COLO829 (cell line): Measurements from ENCODE around the gene DNMT3A.
A peak's percentile ranks its signal among the peaks of the same experiment; 100 is the strongest.

Source experiments
- DNase-seq: peaks from one replicate; pipeline ENCODE4 v3.0.0; 2012; ENCODE audit warnings: low spot score

Gene DNMT3A

DNA sequence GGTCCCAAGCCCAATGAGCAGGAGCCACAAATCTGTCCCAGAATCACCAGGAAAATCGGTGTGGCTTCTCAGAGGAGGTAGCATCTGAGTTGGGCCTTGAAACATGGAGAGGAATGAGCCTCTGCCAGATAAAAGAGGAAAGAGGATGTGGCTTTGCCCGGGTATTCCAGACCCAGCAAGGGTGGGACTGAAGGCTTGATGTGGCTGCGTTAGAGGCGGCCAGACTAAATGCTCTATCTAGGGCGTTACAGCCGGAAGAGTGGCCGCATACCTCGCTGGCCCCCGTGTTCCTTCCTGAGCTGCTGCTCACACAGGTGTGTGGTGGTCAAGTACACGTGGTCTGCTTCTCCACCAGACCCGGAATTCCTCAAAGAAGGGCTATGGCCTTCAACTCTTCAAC, 139.4 kb downstream of the DNMT3A start:
- no peak for DNase-seq

DNA sequence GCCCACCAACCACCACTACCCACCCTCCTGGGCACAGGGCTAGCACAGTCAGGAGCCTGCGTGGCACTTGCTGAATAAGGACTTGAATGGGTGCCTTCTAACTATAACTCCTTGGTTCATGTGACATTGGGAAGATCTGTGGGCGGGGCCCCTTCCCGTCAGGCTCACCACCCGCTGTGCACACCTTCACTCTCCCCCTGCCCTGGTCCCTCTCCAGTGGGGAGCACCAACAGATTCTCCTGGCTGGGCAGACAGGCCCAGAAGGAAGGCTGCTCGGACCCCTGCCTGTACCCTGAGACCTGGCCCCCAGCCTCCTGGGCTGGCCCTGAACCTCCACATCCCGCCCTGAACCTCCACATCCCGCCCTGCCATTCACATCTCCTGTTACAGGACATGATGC, 139.9 kb downstream of the DNMT3A start:
- DNase-seq = no peak

DNA sequence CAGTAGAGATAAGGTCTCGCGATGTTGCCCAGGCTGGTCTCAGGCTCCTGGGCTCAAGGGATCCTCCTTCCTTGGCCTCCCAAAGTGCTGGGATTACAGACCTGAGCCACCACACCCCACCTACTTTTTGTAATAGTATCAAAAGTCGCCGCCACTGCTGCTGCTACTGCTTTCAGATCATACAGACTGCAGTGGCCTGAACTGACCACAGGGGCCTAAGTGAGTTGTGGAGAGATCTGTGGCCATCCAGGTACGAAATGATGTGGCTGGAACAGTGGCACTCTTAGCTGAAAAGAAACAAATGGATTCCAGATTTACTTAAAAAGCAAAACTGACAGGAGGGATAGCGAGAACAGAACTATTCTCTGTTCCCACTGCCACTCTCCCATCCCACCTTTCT, 140.5 kb downstream of the DNMT3A start:
- no peak for DNase-seq

DNA sequence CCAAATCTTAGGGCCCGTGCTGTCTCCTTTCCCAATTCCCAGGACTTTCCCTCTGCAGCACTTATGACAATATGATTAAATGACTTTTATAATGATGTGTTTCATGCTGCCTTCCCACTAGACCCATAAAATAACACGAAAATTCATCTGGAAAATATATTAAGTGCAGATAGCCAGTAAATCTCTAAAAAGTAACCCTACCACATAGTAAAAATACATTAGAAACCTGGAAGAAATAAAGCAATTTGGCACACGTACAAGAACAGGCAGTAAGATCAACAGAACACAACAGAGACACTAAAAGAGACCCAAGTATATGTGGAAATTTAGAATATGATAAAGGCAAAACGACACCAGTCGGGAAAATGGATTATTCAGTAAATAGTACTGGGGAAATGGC, 143.1 kb downstream of the DNMT3A start:
- no peak for DNase-seq

DNA sequence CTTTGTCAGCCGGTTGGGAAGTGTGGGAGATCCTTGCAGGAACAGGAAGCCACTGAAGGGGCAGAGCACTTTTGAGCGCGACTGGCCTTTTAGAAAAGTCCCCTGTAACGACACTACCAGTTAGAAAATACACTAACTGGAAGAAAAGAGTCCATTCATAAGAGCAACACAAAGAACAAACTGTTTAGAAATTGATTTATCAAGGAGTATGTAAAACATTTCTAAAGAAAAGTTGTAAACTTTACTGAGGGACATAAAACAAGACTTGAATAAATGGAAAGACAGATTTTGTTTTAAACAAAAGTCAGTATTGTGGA, 143.6 kb downstream of the DNMT3A start:
- DNase-seq = peak; percentile 78

DNA sequence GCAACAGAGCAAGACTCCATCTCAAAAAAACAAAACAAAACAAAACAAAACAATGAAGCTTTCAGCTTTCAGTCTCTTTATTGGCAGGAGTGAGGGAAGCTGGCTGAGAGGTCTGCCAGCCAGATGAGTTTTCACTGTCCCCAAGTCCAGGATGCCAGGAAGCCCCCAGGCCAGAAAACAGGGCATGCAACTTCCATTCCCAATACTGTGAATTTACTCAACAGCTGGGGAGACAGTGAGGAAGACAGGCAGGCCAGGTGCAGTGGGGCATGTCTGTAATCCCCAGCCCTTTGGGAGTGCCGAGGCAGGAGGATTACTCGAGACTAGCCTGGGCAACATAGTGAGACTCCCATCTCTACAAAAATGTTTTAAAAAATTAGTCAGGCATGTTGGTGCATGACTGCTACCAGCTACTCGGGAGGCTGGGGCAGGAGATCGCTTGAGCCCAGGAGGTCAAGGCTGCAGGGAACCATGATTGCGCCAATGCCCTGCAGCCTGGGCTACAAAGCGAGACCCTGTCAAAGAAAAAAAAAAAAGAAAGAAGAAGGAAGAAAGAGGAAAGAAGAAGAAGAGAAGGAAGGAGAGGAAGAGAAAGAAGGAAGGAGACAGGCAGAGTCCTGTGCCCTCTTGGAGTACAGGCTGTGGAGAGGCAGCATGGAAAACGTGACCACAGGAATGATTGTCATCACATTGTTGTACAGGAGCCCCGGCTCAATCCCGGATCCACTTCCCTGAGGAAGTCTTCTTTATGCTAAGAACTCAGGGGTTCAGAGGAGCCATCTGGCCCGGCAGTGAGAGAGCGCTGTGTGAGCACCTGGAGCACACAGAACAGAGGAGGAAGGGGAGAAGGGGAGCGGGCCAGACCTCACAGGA, 144.2 kb downstream of the DNMT3A start:
- peak; percentile 40 for DNase-seq

DNA sequence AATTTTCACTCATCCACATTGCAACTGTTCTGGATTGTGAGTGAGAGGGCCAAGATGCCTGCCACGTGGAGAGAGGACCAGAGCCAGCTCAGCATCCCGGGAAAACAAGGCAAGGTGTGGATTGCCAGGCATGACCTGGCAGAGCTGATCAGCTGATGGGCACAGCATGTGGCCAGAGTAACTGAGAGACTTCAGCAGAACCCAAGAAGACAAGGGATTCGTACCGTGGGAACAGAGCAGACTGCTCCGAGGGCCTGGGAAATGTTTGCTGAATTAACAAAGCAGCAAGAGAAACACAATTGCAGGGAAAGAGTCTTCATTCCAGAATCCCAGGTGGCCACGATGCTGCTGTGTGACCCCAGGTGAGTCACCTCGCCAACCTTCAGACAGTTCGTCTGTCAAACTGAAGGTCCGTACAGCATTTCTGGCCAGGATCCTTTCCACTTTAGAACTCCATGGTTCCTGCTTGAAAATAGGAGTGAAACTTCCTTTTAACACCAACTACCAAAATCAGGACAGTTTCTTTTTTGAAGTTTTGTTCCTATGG, 147.1 kb downstream of the DNMT3A start:
- no peak for DNase-seq

DNA sequence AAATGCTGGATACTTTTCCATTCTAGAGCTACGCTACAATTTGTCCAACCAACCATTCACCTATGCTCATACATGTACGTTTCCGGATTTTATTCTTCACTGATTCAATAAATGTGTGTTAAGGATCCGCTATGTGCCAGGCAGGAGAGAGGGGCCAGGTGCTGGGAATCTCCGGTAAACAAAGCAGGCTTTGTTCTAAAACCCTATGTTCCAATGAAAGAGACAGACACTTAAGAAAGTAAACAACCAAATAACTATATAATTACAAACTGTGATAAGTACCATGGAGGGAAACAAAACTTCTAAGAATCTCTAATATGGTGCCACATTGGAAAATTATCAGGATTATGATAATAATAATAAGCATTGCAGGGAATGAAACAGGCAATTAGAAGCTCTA, 151.2 kb downstream of the DNMT3A start:
- no peak for DNase-seq

DNA sequence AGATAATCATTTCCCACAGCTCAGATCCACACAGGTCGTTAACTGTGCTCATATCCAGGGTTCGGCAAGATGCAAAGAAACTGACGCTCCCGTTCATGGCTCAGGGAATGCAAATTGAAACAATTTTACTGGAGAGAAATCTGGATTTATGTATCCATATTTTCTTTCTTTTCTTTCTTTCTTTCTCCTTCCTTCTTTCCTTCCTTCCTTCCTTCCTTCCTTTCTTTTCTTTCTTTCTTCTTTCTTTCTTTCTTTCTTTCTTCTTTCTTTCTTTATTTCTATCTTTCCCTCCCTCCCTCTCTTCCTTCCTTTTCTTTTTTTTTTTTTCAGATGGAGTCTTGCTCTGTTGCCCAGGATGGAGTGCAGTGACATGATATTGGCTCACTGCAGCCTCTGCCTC, 153.3 kb downstream of the DNMT3A start:
- no peak for DNase-seq

DNA sequence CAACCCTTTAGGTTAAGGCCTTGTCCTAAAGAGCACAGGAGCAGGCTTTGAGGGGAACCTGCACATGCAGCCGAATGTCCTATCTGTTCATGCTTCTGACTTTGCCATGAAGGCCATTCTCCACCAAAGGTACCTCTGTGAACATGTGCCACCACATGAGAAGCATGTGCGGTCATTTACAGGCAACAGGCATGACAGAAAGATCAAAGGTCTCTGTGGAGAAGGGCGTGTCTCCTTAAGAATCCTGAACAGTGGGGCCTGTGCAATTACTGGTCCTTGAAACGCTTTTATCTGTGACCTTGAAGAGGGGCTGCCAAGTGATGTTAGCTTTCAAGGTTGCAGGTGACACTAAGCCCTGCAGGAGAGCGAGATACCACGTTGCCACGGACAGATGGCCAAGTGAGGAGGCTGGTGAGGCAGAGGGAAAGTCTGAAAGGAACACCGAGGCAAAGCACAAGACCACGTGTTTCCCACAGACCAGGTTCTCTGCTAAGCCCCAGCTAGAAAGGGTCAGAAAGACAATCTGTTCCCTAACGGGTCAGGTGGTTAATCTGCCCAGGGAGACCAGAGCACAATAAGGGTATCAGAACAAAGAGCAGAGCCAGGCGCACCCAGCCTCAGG, 153.9 kb downstream of the DNMT3A start:
- no peak for DNase-seq

DNA sequence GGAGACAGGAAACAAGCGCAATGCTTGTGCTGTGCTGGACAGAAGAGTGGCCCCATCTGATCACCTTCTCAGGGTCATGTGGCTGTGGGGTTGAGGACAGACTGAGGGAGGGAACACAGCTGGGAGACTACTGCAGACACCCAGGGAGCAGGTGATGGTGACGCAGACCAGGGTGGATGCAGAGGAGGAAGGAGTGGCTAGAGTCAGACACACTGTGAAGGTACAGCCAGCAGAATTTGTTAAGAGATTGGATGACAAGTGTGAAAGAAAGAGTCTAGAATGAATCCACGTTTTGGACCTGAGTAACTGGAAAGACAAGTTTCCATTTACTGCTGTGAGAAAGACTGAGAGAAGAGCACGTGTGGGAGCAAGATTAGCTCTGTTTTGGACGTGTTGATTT, 157.5 kb downstream of the DNMT3A start:
- DNase-seq = no peak

DNA sequence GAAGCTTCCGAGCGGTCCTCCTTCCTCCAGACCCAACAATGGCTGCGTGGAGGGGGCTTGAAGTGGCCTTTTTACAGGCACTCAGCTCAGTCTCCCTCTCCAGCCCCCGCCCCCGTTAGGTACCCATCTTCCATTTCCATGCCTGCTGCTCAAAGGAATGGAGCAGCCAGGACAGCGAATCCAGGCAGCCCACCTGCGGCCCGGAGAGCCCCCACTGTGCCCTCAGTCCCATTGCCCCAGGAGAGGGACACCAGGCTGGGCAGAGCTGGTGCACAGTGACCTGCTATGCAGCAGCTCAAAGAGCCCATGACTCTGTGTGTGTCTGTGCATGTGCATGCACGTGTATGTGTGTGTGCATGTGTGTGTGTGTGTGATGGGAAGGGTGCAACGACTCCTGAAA, 162.7 kb downstream of the DNMT3A start:
- no peak for DNase-seq
